Gastroesophageal sphincter (tissue), 3 donors: Measurements from ENCODE around the gene CDH22.

Source experiments
- CTCF ChIP-seq, 4 experiments: fragments of 200-600 bp in 2 of 4; fragments of 450-650 bp in 2 of 4; sonication (generic) in 1 of 4; IDR thresholded peaks; one replicate each; pipeline ENCODE4 v1.5.1; 2017 to 2019; ENCODE audit warnings: antibody characterized with exemption in 4 of 4, mild to moderate bottlenecking in 2 of 4, moderate library complexity in 2 of 4
- EP300 ChIP-seq: sonication (generic); formaldehyde crosslinking; IDR thresholded peaks from one replicate; pipeline ENCODE4 v1.6.1; 2017; ENCODE audit warnings: antibody characterized with exemption, mild to moderate bottlenecking
- POLR2A ChIP-seq, 2 donors: fragments of 450-650 bp; IDR thresholded peaks; one replicate each; pipeline ENCODE4 v1.6.1; 2017; ENCODE audit warnings: antibody characterized with exemption in 2 of 2, mild to moderate bottlenecking in 2 of 2, moderate library complexity in 1 of 2
- POLR2AphosphoS5 ChIP-seq: sonication (generic); formaldehyde crosslinking; IDR thresholded peaks from one replicate; pipeline ENCODE4 v1.6.1; 2017; ENCODE audit warnings: antibody characterized with exemption

- TF ChIP-seq POLR2A (IDR thresholded peaks at IDR 0.05) (no peak), CTCF (IDR thresholded peaks at IDR 0.05) (no peak), POLR2AphosphoS5 (no peak), EP300 (no peak)
Measured at GRCh38 chr20:46331611-46332361, 23.5 kb upstream of the CDH22 start.
